Measurements from ENCODE around the gene OR52B4.

GRCh38 chr11:4393209-4393857 is 25.1 kb upstream of the OR52B4 start, which contains the start of gene TRIM21:
- TF ChIP-seq, protein P1, sequence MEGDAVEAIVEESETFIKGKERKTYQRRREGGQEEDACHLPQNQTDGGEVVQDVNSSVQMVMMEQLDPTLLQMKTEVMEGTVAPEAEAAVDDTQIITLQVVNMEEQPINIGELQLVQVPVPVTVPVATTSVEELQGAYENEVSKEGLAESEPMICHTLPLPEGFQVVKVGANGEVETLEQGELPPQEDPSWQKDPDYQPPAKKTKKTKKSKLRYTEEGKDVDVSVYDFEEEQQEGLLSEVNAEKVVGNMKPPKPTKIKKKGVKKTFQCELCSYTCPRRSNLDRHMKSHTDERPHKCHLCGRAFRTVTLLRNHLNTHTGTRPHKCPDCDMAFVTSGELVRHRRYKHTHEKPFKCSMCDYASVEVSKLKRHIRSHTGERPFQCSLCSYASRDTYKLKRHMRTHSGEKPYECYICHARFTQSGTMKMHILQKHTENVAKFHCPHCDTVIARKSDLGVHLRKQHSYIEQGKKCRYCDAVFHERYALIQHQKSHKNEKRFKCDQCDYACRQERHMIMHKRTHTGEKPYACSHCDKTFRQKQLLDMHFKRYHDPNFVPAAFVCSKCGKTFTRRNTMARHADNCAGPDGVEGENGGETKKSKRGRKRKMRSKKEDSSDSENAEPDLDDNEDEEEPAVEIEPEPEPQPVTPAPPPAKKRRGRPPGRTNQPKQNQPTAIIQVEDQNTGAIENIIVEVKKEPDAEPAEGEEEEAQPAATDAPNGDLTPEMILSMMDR (IDR thresholded peaks at IDR 0.05), result no peak
- TF ChIP-seq POLR2A (IDR thresholded peaks at IDR 0.05), result no peak

Data from testis (tissue), 2 donors.